GM10266 (cell line): ENCODE results near the gene KCTD16.

ENCODE experiments used
- DNase-seq: peaks from one replicate; pipeline ENCODE4 v3.0.0; 2012; ENCODE audit errors: extremely low spot score
- TF ChIP-seq, protein P1 (sequence below): IDR thresholded peaks from 2 replicates; pipeline ENCODE4 v1.5.1; 2012; ENCODE audit warnings: mild to moderate bottlenecking, low read depth; ENCODE audit not compliant: control insufficient read depth, insufficient read depth; ENCODE audit errors: missing control alignments

KCTD16 gene

GRCh38 chr5:144166696-144167095 is 4.0 kb upstream of the KCTD16 start:
- DNase-seq = no peak
- TF ChIP-seq, protein P1, sequence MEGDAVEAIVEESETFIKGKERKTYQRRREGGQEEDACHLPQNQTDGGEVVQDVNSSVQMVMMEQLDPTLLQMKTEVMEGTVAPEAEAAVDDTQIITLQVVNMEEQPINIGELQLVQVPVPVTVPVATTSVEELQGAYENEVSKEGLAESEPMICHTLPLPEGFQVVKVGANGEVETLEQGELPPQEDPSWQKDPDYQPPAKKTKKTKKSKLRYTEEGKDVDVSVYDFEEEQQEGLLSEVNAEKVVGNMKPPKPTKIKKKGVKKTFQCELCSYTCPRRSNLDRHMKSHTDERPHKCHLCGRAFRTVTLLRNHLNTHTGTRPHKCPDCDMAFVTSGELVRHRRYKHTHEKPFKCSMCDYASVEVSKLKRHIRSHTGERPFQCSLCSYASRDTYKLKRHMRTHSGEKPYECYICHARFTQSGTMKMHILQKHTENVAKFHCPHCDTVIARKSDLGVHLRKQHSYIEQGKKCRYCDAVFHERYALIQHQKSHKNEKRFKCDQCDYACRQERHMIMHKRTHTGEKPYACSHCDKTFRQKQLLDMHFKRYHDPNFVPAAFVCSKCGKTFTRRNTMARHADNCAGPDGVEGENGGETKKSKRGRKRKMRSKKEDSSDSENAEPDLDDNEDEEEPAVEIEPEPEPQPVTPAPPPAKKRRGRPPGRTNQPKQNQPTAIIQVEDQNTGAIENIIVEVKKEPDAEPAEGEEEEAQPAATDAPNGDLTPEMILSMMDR = no peak

DNA sequence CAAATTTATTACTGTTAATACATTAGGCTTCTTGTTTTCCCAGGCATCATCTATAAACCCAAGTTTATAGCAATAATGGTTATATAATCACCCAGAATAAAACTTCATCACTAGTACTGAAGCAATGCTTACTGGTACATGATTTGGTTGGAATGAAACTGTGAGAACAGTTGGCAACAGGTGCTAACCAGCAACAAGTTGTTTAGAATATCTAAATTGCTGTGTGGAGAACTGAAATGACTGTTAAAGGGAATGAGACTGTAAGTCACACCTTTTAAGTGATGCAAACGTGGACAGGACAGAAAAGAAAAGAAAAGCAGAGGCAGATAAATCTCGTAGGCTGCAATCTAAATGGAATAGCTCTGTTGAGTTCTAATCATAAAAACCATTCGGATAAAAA is 2.7 kb upstream of the KCTD16 start:
- TF ChIP-seq, protein P1 = no peak
- no peak for DNase-seq

DNA sequence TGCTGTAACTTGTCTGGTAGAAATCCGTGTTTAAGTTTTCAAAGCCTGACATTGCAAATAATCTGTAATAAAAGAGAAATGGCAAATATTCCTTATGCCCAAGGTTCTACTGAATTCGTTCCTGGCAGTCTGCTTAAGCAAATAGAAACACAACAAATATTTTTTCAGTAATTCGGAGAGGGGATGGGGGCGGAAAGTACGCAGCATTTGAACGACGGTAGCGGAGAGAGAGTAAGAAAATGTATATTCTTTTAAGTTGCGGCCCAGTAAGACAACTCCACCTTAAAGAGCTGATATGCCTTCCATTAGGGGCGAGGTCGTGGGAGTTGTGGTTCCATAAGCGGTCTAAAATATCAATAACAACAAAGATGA is 783 bp upstream of the KCTD16 start:
- no peak for DNase-seq
- TF ChIP-seq, protein P1 = no peak

GRCh38 chr5:144173766-144174165 is 3.1 kb downstream of the KCTD16 start:
- TF ChIP-seq, protein P1 = no peak
- DNase-seq = no peak

DNA sequence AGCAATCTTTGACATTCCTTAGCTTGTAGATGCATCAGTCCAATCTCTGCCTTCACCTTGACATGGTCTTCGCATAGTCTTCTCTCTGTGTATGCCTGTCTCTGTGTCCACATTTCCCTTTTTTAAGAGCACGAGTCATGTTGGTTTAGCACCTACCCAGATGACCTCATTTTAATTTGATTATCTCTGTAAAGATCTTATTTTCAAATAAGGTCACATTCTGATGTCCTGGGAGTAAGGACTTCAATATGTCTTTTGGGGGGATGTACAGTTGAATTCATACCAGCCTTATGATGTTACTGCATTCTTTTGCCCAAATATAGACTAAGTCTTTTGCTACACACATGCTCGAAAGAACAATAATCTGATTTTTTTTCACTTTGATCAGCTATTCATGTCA is 6.9 kb downstream of the KCTD16 start:
- DNase-seq = no peak
- TF ChIP-seq, protein P1 = no peak

DNA sequence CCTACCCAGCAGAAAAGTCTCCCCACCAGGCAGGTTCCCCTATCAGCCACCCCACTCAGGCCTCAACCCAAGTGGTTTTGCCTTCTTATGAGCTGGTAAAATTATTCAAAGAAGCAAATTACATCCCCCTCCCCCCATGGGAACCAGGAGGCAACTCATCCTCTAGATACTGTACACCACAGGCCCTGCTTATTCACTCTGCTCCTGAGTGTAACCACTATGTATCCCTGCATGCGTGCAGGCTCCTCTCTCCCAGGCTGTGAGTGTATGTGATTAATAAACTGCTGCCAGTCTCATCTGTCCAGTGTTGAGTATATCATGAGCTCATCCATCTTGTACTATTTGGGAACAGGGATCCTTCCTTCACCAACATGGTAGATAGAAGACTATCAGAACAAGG is 8.6 kb downstream of the KCTD16 start:
- TF ChIP-seq, protein P1 = no peak
- DNase-seq = no peak

DNA sequence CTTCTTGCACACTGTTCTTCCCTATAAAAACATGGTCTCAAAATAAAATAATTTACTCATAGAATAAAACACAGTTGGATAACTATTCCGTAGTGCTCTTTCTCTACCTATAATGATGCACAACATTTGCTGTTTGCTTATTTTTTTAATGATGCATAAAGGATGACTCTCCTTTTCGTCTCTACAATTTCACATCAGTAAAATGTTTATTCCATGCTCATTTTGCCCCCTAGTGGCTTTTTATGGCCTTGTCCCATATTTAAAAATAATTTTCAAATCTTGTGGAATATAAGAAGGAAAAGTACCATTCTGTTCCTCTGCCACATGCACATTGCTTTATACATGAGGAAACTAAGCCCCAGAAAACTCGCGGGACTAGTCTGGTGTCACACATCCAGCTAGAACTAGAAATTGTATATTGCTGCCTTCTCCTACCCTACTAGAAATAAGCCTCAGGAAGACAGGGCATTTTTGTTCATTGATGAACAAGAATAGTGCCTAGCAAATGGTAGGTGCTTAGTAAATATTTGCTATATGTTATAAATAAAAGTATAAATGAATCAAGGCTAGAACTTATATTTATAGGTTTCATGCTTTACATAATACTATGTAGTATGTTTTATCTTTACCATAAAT is 12.7 kb downstream of the KCTD16 start:
- TF ChIP-seq, protein P1 = peak; percentile 52
- DNase-seq = no peak
